ENCODE data around the gene C11orf87.

C11orf87 gene

DNA sequence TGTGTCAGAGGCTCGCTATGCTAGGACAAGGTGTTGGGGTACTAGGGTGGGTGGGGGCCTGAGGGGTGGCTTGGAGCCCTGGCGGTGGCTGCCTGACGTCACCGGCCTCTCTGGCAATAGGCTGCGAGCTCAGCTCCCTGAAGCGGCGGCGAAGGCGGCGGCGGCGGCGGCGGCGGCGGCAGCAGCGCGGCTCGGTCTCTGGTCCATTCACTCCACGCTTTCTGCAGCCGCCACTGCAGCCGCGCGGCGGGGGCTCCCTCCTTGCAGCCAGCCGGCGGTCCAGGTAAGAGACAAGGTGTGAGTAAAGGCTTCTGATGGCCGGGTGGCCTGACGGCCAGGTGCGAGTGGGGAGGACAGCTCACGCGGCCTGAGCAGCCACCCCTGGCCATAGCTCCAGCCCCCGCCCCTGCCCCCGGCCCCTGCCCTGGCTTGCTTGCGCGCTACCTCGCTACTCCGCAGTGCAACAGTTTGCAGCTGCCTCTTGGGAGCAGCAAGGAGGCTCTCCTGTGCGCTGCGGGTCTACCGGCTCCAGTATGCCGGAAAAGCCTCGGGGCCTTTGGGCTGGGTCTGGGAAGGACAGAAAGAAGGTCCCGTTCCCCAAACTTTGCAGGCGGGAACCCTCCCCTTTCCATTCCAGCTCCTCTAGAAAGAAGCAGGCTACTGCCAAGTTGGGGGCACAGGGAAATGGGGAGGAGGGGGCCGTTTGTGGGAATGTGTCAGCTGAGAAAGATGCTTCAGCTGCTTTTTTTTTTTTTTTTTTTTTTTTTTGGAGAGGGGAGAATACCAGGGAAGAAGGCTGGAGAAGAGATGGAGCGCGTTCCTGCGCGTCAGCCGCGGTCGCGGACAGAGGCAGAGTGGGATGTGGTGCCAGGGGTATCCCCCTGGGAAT lies at the start of gene C11orf87:
Gene C11orf87 (plus strand): TSS at position 210 of the 889 bp plus-strand sequence. CDS start 1,444 bp downstream, outside the sequence.
- DNase-seq = no peak

DNA sequence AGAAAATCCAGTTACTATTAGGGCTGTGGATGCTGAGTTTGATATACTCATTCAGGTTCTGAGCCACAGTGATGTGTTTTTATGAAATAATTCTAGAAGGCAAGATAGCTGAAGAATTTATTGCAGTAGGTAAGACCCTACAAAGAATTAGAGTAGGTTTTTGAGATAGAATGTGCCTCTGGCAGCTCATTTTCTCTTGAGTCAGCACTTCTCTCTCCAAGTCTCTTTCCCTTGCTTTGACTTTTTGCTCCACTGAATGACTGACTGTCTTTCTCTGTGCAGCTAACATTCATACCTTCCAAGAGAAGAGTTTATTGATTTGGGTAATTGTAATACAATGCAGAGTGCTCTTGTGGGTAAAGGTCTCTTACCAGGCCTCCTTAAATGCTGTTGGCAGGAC lies 48.0 kb upstream of the C11orf87 start:
- no peak for DNase-seq

DNA sequence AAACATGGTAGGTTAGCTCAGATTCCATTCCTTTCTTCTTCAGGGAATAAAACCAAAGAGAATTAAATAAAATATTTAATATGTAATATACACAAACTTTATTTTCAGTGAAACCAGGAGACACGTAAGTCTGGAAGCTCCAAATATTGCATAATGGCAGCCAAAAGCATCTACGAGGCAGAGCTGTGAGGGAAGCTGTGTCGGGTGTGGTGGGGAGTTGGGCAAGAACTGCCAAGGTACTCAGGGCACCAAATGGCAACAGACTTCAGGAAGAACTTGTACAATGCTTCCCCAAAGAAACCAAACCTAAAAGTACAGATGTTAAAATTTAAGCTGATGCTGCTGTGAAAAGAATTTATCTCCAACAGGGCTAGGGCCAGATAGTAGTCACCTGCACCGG lies 47.5 kb upstream of the C11orf87 start:
- no peak for DNase-seq

DNA sequence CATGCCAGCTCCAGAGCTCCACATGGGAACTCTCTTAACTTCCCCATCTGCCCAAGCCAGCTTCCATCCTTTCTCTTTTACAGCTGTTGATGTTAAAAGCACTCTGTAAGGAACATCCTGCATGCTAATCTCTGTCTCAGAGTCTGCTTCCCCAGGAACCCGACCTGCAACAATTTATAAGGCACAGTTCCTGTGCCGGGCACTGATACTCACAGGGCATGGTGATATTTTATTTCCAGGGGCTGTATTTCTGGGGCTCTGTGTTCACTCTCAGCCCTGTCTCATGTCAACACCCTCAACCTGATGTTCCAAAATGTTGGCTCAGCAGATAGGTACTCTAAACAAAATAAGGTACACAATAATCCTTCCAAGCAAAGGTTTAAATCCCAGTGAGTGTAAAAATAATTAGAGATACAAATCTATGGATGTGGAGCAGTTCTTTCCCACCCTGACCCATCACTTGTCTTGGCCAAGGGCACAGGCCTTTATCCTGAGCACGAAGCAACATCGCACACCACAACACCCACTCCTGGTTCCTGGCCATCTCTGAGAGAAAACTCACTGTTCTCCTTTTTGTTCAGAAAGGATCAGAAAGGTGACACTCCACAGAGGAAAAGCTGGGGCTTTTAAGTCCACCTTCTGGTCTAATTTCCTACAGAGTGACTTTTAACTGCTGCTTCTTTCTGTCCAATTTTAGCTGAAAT lies 44.8 kb upstream of the C11orf87 start:
- no peak for DNase-seq

DNA sequence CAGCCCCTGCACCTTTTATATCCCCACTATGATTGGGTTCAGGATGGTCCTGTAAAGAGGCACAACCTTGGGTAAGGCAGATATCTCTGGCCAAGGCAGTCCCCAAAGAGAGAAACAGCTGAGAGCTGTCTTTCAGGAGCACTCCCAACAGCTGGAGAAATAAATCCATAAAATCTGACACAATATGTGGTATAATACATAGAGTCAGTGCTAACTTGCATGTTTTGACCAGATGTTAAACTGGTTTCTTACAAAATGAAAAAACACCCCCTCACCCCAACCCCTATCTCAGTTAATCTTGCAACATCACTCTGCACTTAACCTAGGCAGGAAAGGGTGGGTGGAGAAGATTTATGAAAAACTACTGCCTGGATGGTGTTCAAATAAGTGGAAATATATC lies 44.0 kb upstream of the C11orf87 start:
- no peak for DNase-seq

DNA sequence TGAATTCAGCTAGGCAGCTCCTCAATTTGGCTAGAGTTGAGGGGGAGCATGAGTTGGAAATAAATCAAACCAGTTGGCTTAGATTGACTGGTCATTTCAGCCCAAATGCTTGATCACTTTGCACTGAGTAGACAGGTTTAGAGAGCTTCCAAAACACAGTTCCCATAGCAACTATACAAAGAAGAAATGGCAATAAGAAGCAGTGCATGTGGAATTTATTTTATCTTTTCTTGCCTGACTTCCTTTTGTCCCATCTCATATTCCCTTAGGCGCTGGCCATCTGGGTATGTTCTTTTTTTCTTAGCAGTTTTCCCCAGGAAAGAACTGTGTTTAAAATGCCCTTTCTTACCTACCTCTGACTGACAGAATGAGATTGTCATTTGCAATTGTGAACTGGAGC lies 38.7 kb upstream of the C11orf87 start:
- DNase-seq = no peak

DNA sequence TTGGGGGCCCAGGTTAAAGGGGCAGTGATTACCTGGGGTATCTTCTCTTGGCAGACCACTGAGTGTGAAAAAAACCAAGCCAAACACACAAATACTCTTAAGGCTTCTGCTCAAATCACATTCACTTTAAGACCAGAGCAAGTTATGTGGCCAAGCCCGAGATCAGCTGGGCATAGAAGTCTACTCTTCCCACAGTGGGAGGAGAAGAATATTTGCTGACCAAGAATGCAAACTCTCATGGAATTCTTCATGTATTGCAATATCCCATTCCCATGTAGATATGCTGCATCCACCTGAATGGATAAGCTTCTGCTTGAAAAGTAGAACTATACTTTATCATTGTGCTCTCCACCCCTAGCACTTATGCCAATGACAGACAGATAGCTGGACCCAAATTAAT lies 37.1 kb upstream of the C11orf87 start:
- no peak for DNase-seq

DNA sequence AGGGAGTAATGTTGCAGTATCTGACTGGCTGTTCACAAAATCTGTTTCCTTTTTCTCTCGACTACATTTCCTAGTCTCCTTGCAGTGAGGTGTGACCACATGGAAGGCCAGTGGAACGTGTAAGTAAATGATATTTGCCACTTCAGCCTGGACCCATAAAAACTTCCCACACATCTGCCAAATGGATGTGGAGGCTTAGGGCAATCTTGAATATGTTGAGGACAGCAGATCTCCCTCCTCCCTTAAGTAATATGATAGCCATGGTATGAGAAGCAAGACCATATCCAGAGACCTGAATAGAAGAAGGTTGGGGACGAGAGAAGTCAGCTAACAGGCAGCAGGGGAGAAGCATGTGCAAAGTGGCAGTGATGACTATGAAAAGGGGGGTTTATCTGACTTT lies 33.0 kb upstream of the C11orf87 start:
- no peak for DNase-seq

DNA sequence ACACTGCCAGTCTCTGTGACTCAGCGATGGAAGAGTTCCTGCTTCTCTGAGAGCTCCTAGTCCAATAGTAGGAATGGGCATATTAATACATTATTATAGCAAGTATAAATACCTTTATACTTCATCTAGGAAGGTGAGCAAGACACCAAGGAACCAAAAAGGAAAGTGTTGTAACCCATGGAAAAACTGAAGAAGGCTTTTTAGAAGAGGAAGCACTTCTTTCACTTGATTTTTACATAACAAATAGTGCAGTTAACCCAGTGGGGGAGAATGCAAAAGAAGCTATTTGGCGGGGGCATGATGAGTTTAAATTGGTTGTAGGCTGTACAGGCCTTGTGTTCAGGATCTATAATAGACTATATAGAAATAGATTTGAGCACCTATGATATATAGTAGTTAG lies 31.2 kb upstream of the C11orf87 start:
- no peak for DNase-seq

DNA sequence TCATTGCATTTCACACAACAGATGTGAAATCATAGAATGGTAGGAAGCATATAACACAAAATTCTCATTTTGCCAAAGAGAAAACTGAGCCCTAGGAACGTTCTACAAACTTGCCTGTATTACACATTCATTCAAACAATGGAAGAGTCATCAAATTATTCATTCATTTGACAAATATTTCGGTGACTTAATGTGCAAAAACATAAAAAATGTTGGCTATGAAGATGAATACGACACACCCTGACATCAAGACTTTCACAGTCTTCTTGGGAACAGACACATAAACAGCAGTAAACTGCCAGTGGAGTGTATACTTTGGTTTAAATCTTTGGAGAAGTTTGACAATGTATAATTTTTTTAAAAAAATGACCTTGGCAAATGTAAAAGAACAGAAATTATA lies 20.4 kb upstream of the C11orf87 start:
- DNase-seq = no peak

DNA sequence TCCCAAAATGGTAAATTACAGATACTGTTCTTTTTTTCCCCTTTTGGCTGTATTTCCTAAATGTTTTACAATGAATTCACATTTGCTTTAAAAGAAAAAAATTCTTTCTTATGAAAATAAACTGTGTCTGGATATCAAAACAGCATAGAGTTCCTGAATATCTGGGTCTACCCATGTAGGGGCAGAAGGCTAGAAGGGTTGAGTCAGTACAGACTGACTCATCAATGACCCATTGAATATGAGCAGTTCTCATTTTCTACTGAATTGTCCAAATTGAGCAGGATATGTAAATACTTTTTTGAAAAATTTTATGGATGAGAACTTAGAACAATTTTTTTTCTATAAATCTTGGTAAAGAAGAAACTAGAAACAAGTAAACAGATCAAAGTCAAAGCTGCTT lies 16.3 kb upstream of the C11orf87 start:
- DNase-seq = no peak

DNA sequence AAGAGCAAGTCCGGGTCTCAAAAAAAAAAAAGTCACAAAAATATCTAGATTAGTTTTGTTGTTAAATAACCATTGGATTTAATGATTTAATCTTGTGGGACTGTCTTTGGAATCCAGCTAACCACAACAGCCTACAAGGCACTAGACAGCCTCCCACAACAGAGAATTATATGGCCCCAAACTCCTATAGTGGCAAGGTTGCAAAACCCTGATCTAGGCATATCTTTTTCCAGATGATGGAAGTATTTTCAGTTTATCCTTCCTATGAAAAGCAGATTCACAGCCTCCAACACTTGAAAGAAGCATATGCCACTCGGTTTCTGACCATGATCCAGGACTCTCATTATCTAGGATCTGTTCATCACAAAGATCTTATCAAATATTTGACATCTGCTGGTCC lies 5.4 kb upstream of the C11orf87 start:
- DNase-seq = no peak

DNA sequence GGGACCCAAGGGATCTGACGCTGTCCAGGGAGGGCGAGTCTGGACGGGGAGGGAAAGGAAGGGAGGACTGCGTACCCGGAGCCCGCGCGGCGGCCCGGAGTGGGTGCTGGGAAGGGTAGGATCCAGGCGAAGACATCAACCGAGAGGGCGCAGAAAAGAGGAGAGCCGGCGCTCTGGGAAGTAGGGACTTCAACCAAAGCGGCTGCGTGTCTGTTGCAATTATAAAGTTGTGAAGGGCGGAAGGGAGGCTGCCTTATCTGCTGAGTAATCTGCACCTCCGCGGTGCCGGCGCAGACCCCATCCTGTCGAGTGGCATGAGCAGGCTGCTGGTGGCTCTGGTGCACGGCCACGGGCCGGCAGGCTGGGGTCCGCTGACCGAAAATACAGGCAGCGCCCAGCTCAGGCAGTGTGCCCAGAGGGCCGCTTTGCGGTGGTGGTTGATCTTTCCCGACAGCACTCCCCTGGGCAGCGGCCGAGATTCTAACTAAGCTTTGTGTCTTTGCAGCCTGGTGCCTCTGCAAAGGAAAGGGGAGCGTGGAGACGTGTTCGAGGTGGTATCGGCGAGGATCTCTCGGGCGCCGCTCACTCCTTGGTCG lies 978 bp downstream of the C11orf87 start:
- DNase-seq = no peak

DNA sequence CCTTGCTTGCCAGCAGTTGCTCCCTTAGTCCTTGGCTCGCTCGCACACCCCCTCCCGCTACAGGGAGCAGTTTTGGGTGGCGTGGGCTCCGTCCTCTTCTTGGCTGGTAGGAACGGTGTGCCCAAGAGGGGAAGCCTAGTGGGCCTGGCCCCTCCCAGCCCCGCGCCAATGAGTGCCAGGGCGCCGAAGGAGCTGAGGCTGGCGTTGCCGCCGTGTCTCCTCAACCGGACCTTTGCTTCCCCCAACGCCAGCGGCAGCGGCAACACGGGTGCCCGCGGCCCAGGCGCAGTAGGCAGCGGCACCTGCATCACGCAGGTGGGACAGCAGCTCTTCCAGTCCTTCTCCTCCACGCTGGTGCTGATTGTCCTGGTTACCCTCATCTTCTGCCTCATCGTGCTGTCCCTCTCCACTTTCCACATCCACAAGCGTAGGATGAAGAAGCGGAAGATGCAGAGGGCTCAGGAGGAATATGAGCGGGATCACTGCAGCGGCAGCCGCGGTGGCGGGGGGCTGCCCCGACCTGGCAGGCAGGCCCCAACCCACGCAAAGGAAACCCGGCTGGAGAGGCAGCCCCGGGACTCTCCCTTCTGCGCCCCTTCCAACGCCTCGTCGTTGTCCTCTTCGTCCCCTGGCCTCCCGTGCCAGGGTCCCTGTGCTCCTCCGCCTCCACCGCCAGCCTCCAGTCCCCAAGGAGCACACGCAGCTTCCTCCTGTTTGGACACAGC lies 1.6 kb downstream of the C11orf87 start:
- no peak for DNase-seq

DNA sequence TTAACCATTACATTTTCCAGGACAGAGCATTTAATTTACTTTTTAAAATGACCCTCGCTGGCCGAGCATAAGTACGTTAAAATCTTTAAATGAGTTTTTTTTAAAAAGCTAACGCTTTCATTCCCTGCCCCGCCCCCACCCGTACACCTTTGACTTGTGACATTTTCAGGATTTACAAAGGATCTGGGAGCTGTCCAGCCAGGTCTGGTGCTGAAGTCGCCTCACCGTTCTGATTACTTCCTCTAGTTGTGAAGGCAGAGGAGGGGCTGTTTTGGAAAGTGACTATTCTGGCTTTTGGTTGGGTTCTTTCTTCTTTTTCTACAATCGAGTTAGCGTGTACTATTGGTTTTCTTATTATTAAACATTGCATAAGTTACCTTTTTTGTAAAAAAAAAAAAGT lies 2.9 kb downstream of the C11orf87 start:
- no peak for DNase-seq

DNA sequence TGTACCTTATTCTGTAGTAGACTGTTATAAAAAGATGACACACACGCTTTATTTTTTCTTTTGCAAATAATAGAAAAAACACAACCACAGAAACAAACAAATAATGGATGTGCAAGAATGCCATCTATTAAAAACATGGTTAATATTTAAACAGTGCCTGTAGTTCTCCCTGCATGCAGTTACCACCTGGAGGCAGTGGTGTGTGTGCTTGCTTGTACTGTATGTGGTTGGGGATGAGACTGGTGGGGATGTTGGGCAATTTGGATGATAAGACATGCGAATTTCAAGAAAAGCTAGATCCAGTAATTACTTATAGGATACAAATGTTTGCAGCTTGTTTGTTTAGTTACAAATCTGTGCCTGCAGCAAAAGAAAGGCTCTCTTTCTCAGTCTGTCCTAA lies 3.6 kb downstream of the C11orf87 start:
- no peak for DNase-seq

DNA sequence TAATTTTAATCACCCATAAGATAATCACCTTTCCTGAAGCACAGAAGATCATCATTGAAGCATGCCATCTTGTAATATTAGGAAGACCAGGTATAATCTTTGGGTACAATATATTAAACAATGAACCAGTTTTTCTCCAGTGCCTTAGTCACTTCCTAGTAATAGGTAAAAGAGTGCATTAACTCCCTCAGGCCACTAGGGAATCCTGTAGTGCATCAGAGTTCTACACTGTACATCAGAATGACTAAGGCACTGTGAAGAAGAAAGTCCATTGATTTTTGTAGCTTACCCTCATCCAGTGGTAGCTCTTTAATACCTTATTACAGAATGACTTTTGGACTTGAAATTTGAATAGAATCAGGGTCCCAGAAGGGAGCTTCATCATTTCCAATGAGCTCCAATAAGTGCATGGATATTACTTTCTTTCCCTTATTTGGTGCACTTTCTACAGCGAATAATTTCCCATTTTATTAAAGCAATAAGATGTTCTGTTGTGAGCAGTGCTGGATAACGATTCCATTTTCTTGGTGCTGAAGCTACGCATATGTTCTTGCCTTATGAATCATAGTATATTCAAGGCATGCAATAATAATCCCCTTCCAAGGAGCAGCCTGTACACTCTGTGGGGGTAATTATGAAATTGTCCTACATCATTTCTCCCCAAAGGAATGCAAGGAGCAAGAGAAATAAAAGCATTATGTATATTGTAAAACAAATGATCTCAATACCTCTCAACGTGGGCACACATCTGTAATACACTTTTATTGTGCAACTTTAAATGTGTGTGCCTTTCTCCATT lies 4.7 kb downstream of the C11orf87 start:
- DNase-seq = no peak

DNA sequence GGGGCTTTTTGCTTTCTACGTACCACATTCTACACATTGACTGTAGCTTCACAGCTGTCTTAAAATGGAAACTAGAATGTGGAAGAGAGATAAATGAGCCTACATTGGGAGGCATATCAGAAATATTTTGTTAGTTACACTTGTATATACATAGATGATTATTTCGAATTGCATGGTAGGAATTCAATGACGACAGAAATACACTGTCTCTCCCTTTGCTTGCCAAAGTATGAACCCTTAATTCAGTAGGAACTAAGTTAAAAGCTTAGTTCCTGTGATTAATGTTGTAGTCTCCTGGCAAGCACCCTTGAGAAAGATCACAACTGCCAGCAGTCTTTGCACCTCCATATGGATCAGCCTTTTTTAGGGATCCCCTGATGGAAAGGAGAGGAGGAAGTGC lies 10.1 kb downstream of the C11orf87 start:
- no peak for DNase-seq

DNA sequence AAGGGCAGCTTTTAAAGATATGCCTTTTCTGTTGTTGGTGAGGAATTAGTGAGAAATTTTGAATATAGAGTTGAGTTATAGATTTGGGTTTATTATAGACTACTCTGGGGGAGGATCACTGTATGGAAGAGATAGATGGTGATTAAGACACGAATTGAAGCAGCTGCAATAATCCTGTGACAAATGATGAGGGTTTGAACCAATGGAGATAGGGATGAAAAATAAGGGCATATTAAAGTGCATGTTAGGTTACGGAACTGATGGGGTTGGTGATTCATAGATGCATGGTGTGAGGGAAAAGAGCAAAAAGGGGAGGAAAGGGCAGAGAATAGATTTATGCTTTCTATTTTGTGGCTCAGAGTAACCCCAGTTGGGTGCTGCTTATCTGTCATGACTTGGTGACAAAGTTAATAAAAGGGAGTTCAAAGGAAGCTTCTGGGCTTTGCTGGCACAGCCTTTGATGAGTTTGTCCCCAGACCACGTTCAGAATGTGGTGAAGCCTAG lies 11.8 kb downstream of the C11orf87 start:
- DNase-seq = no peak

DNA sequence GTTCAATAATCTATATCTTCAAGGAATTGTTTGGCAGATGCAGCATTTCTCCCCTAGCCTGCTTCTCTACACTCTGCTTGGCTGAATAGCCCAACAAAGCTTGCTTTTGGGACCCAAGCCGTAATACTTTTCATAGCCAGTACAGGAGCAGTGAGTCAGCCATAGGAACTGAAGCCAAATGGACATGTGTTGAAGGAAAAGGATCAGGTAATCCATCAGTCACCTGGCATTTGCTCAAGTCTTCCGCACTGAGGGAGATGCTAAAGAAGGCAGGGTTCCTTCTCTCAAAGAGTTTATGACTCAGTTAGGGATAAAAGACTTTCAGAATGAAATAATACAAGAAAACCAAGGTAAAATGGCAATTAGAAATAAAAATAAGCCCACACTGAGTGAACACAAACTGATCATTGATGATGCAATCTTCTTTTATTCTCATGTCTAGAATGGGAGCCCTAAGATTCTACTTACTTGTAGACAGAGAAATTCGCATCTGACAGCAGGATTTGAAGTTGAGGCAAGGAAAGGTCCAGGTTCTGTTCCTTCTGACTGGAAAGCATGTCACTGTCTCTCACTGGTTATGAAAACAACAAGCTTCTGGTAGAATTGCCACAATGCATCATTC lies 13.2 kb downstream of the C11orf87 start:
- DNase-seq = no peak

DNA sequence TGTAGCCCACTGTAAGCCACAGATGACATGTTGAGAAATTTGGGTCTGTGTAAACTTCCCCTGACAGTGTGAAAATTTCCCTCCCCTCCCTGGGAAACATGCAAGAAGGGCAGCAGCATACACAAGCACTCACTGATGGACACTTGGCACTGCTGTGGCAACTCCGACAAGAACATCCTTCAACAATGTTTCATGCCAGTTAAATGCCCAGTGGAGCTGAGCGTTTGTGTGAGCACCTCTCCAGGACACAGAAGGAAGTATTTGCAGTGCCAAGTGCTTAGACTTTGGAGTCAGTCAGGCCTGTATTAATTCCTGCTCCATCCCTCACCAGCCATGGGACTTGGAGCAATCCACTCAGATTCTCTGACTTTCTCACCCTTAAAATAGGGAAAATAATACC lies 17.7 kb downstream of the C11orf87 start:
- DNase-seq = no peak

DNA sequence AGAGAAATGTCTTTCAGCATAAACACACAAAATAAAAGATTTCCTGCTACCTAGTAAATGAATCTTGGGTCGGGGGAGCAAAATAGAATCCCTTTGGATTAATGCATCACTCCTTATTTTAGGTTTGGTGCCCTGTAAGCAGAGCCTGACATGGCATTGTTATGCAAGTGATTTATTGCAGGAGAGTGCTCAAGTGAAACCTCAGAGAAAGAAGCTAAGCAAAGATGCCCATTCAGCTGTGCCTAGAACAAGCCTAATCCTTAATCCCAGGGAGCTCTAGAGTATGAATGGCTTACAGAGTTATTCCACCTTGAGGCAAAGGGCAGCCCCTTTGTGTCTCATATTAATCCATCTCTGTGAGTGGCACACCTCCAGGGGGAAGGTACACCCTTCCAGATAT lies 21.1 kb downstream of the C11orf87 start:
- DNase-seq = no peak

All from T1000 (cell line).